ENCODE data around the gene RPL7A.
"Not testable (repeated sequence)": the region's sequence is repeated elsewhere in the genome, so short reads cannot be mapped to it uniquely, and the experiment has no call there.

Gene RPL7A

GRCh38 chr9:133320421-133320881 lies 27.6 kb upstream of the RPL7A start:
- Histone ChIP-seq H3K36me3 (ENCODE audit: insufficient read depth, low read length) (no peaks in the 10 kb centered on the region), H3K9ac (ENCODE audit: low read depth, low read length) (no peak overlapping the region), H3K9me3 (ENCODE audit: control insufficient read depth, insufficient read depth, low read length) (no peaks in the 10 kb centered on the region; the same call in 1 of the 2 replicates), H3K4me1 (ENCODE audit: insufficient read depth, low read length) (no peaks in the 10 kb centered on the region)

GRCh38 chr9:133321411-133321935 lies 26.5 kb upstream of the RPL7A start:
- Histone ChIP-seq H3K9ac (ENCODE audit: low read depth, low read length) (no peak overlapping the region), H3K9me3 (ENCODE audit: control insufficient read depth, insufficient read depth, low read length) (no peaks in the 10 kb centered on the region; the same call in 1 of the 2 replicates), H3K36me3 (ENCODE audit: insufficient read depth, low read length) (no peaks in the 10 kb centered on the region), H3K4me1 (ENCODE audit: insufficient read depth, low read length) (no peaks in the 10 kb centered on the region)

DNA sequence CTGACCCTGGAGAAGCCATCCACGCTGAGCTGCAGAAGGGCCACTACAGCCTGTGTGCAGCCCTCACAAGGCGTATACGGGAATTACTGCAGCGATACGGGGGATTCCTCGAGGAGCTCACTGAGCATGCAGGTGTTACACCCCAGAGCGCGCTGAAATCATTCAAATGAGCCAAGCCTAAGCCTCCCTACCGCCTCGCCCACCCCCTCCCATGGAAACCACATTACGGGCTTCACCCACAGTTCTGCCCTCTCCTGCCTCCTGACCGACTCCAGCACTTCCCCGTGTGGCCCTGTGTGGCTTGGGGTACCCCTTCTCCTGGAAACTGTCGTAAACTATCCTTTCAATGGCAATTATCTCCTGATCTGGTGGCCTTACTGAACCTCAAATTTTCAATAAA lies 25.3 kb upstream of the RPL7A start:
- H3K36me3 ChIP-seq (ENCODE audit: insufficient read depth, low read length), result no peaks in the 10 kb centered on the region
- H3K9ac ChIP-seq (ENCODE audit: low read depth, low read length), result no peak overlapping the region

GRCh38 chr9:133323211-133323610 lies 24.8 kb upstream of the RPL7A start:
- Histone ChIP-seq H3K36me3 (ENCODE audit: insufficient read depth, low read length) (no peaks in the 10 kb centered on the region), H3K9me3 (ENCODE audit: control insufficient read depth, insufficient read depth, low read length) (no peaks in the 10 kb centered on the region; the same call in 1 of the 2 replicates), H3K9ac (ENCODE audit: low read depth, low read length) (no peak overlapping the region), H3K4me1 (ENCODE audit: insufficient read depth, low read length) (no peaks in the 10 kb centered on the region)

More for the DNA sequence above, 25.3 kb upstream of the RPL7A start:
- no peaks in the 10 kb centered on the region; the same call in 1 of the 2 replicates for H3K9me3 ChIP-seq (ENCODE audit: control insufficient read depth, insufficient read depth, low read length)
- H3K4me1 ChIP-seq (ENCODE audit: insufficient read depth, low read length), result no peaks in the 10 kb centered on the region

DNA sequence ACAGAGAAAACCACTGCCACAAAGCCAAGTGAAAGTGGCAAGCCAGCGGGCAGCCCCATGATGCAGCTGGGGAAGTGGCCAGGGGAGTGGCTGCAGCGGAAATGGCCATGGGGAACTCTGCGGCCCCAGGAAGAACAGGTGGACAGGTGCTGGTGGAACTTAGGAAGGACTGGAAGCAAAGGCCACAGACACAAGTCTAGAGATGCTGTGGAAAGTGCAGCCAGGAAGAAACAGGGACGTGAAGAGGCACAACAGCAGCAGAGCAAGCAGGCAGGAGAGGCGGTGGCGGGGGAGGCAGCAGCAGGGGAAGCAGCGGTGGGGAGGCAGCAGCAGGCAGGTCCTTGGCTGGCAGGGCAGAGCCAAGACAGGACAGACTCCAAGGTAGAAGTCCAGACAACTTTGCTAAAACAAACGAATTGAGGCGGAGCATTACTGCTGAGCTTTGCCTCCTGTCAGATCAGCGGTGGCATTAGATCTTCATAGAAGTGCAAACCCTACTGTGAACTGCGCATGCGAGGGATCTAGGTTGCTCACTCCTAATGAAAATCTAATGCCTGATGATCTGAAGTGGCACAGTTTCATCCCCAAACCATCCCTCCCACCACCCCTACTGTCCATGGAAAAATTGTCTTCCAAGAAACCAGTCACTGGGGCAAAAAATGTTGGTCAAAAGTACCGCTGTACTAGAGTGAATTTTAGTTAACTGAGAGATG lies 23.9 kb upstream of the RPL7A start:
- Histone ChIP-seq H3K36me3 (ENCODE audit: insufficient read depth, low read length) (no peaks in the 10 kb centered on the region; the same call in 1 of the 2 replicates), H3K9me3 (ENCODE audit: control insufficient read depth, insufficient read depth, low read length) (no peaks in the 10 kb centered on the region; the same call in 1 of the 2 replicates), H3K9ac (ENCODE audit: low read depth, low read length) (no peak overlapping the region), H3K4me1 (ENCODE audit: insufficient read depth, low read length) (peaks cover 4% of the 10 kb centered on the region; the same call in 1 of the 2 replicates)

- H3K9ac ChIP-seq (ENCODE audit: low read depth, low read length); H3K9me3 ChIP-seq (ENCODE audit: control insufficient read depth, insufficient read depth, low read length); H3K36me3 ChIP-seq (ENCODE audit: insufficient read depth, low read length): not testable (repeated sequence)
Observed at GRCh38 chr9:133327021-133327420, 21.0 kb upstream of the RPL7A start.

GRCh38 chr9:133327834-133328484 lies 20.1 kb upstream of the RPL7A start:
- Histone ChIP-seq H3K9me3 (ENCODE audit: control insufficient read depth, insufficient read depth, low read length) (no peaks in the 10 kb centered on the region; the same call in 1 of the 2 replicates), H3K36me3 (ENCODE audit: insufficient read depth, low read length) (peaks cover 3% of the 10 kb centered on the region; the same call in 1 of the 2 replicates), H3K4me1 (ENCODE audit: insufficient read depth, low read length) (peaks cover 4% of the 10 kb centered on the region; the same call in 1 of the 2 replicates), H3K9ac (ENCODE audit: low read depth, low read length) (no peak overlapping the region)

More at GRCh38 chr9:133327021-133327420, 21.0 kb upstream of the RPL7A start:
- H3K4me1 ChIP-seq (ENCODE audit: insufficient read depth, low read length), result not testable (repeated sequence)

DNA sequence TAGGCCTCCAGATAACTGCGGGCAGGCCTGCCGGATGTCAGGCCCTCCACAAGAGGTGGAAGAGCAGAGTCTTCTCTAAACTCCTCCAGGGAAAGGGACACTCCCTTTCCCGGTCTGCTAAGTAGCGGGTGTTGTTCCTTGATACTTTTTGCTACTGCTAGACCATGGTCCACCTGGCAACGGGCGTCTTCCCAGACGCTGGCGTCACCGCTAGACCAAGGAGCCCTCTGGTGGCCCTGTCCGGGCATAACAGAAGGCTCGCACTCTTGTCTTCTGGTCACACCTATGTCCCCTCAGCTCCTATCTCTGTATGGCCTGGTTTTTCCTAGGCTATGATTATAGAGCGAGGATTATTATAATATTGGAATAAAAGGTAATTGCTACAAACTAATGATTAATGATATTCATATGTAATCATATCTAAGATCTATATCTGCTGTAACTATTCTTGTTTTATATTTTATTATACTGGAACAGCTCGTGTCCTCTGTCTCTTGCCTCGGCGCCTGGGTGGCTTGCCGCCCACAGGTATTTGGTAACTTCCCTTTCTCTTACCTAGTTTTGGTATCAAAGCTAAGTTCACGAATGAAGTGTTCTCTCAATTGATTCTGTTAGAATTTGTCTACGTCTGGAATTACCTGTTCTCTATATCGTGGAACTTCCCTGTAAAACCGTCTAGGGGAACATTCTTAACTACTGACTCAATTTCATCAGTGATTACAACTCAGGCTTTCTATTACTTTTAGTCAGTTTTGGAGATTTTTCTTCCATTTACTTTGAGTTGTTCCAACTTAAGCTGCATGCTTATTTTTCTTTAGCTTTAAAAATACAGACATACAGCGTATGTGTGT lies 18.5 kb upstream of the RPL7A start:
- peaks cover 14% of the 10 kb centered on the region for H3K36me3 ChIP-seq (ENCODE audit: insufficient read depth, low read length)
- H3K9me3 ChIP-seq (ENCODE audit: control insufficient read depth, insufficient read depth, low read length); H3K9ac ChIP-seq (ENCODE audit: low read depth, low read length): not testable (repeated sequence)
- H3K4me1 ChIP-seq (ENCODE audit: insufficient read depth, low read length), result peaks cover 11% of the 10 kb centered on the region; the same call in 1 of the 2 replicates

- Histone ChIP-seq H3K9me3 (ENCODE audit: control insufficient read depth, insufficient read depth, low read length) (no peaks in the 10 kb centered on the region), H3K36me3 (ENCODE audit: insufficient read depth, low read length) (peaks cover 14% of the 10 kb centered on the region), H3K9ac (ENCODE audit: low read depth, low read length) (no peak overlapping the region), H3K4me1 (ENCODE audit: insufficient read depth, low read length) (peaks cover 14% of the 10 kb centered on the region; the same call in 1 of the 2 replicates)
Observed at GRCh38 chr9:133331221-133331620, 16.8 kb upstream of the RPL7A start.

- Histone ChIP-seq H3K9ac (ENCODE audit: low read depth, low read length) (no peak overlapping the region), H3K36me3 (ENCODE audit: insufficient read depth, low read length) (peaks cover 14% of the 10 kb centered on the region), H3K9me3 (ENCODE audit: control insufficient read depth, insufficient read depth, low read length) (no peaks in the 10 kb centered on the region), H3K4me1 (ENCODE audit: insufficient read depth, low read length) (peaks cover 14% of the 10 kb centered on the region; the same call in 1 of the 2 replicates)
Observed at GRCh38 chr9:133331641-133332380, 16.2 kb upstream of the RPL7A start.

DNA sequence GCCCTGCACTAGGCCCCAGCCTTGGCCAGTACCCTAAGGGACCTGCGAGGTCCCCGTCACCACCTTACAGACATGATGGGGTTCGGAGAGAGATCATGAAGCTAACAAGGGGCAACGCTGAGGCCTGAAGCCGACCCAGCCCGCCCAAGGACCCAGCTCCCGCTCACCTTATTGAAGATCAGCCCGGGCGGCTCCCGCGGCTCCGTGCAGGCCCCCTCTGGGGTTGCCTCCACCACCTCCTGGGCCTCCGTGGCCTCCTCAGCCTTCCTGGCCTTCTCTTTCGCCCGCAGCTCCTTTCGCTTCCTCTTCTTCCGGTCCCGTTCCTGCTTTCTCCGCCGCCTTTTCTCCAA lies 15.7 kb upstream of the RPL7A start:
- H3K36me3 ChIP-seq (ENCODE audit: insufficient read depth, low read length), result peaks cover 14% of the 10 kb centered on the region
- no peaks in the 10 kb centered on the region for H3K9me3 ChIP-seq (ENCODE audit: control insufficient read depth, insufficient read depth, low read length)
- peaks cover 14% of the 10 kb centered on the region; the same call in 1 of the 2 replicates for H3K4me1 ChIP-seq (ENCODE audit: insufficient read depth, low read length)
- H3K9ac ChIP-seq (ENCODE audit: low read depth, low read length), result no peak overlapping the region

GRCh38 chr9:133333011-133333410 lies 15.0 kb upstream of the RPL7A start:
- H3K36me3 ChIP-seq (ENCODE audit: insufficient read depth, low read length), result peaks cover 14% of the 10 kb centered on the region
- no peaks in the 10 kb centered on the region for H3K9me3 ChIP-seq (ENCODE audit: control insufficient read depth, insufficient read depth, low read length)
- peaks cover 14% of the 10 kb centered on the region; the same call in 1 of the 2 replicates for H3K4me1 ChIP-seq (ENCODE audit: insufficient read depth, low read length)
- no peak overlapping the region for H3K9ac ChIP-seq (ENCODE audit: low read depth, low read length)

GRCh38 chr9:133333566-133333965 lies 14.5 kb upstream of the RPL7A start:
- peaks cover 14% of the 10 kb centered on the region for H3K36me3 ChIP-seq (ENCODE audit: insufficient read depth, low read length)
- no peaks in the 10 kb centered on the region for H3K9me3 ChIP-seq (ENCODE audit: control insufficient read depth, insufficient read depth, low read length)
- peaks cover 11% of the 10 kb centered on the region; the same call in 1 of the 2 replicates for H3K4me1 ChIP-seq (ENCODE audit: insufficient read depth, low read length)
- peak overlapping the region; percentile 13; the same call in 1 of the 2 replicates for H3K9ac ChIP-seq (ENCODE audit: low read depth, low read length)
